ENCODE data around the gene CNBP. TPM values are rescaled to one million over a fixed set of nuclear protein-coding genes. Genes with fewer than 3 reads are reported as not detected.

CNBP gene
- total and polyA plus RNA-seq, 12 donors = 324 to 594 (median 478) TPM

DNA sequence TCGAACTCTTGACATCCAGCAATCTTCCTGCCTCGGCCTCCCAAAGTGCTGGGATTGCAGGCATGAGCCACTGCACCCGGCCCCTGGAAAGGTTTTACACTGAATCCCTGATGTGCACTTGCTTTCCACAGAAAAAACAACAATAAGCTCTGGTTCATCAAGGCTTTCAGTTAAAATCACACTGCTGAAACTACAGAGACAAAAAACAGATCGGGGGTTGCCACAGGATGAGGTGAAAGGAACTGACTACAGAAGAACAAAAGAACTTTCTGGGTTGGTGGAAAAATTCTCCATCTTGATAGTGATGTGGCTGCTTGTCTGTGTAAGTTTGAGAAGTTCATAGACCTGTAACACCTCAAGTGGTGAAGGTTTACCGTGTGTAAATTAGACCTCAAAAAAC is 65.0 kb downstream of the CNBP start:
- Histone ChIP-seq H3K4me1 (peaks cover 12 to 60% (median 37%) of the 10 kb centered on the region in 9 donors), H3K9me3 (no peaks in the 10 kb centered on the region), H3K27me3 (no peaks in the 10 kb centered on the region), H3K4me3 (peak overlapping the region in 2 of 10 donors; percentile 91), H3K36me3 (peaks cover 0 to 49% (median 3%) of the 10 kb centered on the region in 9 donors), H3K27ac (peak overlapping the region in 2 of 10 donors; percentile 86 to 96)
- TF ChIP-seq, protein P1, sequence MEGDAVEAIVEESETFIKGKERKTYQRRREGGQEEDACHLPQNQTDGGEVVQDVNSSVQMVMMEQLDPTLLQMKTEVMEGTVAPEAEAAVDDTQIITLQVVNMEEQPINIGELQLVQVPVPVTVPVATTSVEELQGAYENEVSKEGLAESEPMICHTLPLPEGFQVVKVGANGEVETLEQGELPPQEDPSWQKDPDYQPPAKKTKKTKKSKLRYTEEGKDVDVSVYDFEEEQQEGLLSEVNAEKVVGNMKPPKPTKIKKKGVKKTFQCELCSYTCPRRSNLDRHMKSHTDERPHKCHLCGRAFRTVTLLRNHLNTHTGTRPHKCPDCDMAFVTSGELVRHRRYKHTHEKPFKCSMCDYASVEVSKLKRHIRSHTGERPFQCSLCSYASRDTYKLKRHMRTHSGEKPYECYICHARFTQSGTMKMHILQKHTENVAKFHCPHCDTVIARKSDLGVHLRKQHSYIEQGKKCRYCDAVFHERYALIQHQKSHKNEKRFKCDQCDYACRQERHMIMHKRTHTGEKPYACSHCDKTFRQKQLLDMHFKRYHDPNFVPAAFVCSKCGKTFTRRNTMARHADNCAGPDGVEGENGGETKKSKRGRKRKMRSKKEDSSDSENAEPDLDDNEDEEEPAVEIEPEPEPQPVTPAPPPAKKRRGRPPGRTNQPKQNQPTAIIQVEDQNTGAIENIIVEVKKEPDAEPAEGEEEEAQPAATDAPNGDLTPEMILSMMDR (IDR thresholded peaks at IDR 0.05) = no peak
- 84% methylated on average over 5 of the region's 5 CpGs for WGBS, 2 donors
- DNase-seq (no peak), ATAC-seq (no peak)
- intact Hi-C loops (cut with DNase I) = loop anchor here in 2 of 10 donors (5.0 to 10.0 kb wide), 2 partner anchors 64 to 66 kb away; no protein-coding TSS in a partner anchor

Other genes starting within 250 kb of the CNBP start
- 1 to 10 TPM in 2 of 10 donors, under 1 TPM in 8; 0.12 to 1.2 (median 0.41) TPM for gene CFAP92, start 189.8 kb downstream of the CNBP start, total RNA-seq
- gene CFAP92, start 189.8 kb downstream of the CNBP start, polyA plus RNA-seq = under 1 TPM; 0.12 to 0.44 TPM
- gene EFCC1, start 182.6 kb downstream of the CNBP start, total RNA-seq = 1 to 10 TPM; 1.0 to 3.3 (median 2.1) TPM
- gene EFCC1, start 182.6 kb downstream of the CNBP start, polyA plus RNA-seq = 1 to 10 TPM; 1.4 to 3.1 TPM
- not detected for gene GP9, start 123.1 kb downstream of the CNBP start, total RNA-seq
- under 1 TPM in 1 of 2 donors, not detected in 1; 0.13 TPM for gene GP9, start 123.1 kb downstream of the CNBP start, polyA plus RNA-seq
- gene RAB43, start 62.1 kb downstream of the CNBP start, total RNA-seq = 1 to 10 TPM in 9 of 10 donors, under 1 TPM in 1; 0.96 to 8.2 (median 4.1) TPM
- 1 to 10 TPM; 2.5 to 4.0 TPM for gene RAB43, start 62.1 kb downstream of the CNBP start, polyA plus RNA-seq
- gene ISY1, start 22.8 kb downstream of the CNBP start, total RNA-seq = 10 to 100 TPM; 26.7 to 35.4 (median 29.7) TPM
- gene ISY1, start 22.8 kb downstream of the CNBP start, polyA plus RNA-seq = 10 to 100 TPM; 15.9 to 24.0 TPM
- 100 to 1,000 TPM in 4 of 10 donors, 10 to 100 TPM in 6; 79.5 to 113 (median 96.1) TPM for gene COPG1, start 65.7 kb upstream of the CNBP start, total RNA-seq
- 100 to 1,000 TPM in 1 of 2 donors, 10 to 100 TPM in 1; 63.7 to 154 TPM for gene COPG1, start 65.7 kb upstream of the CNBP start, polyA plus RNA-seq
- 10 to 100 TPM; 38.1 to 56.1 (median 44.5) TPM for gene HMCES, start 95.0 kb upstream of the CNBP start, total RNA-seq
- 10 to 100 TPM; 24.1 to 37.6 TPM for gene HMCES, start 95.0 kb upstream of the CNBP start, polyA plus RNA-seq
- under 1 TPM in 4 of 10 donors, not detected in 6; 0.15 to 0.23 (median 0.16) TPM for gene EFCAB12, start 244.7 kb upstream of the CNBP start, total RNA-seq
- under 1 TPM in 1 of 2 donors, not detected in 1; 0.10 TPM for gene EFCAB12, start 244.7 kb upstream of the CNBP start, polyA plus RNA-seq

Data from heart right ventricle (tissue), 16 donors.